Endometrial microvascular endothelial cells (primary cell): ENCODE measurements around the gene FKBP6. TPM values are rescaled to one million over a fixed set of nuclear protein-coding genes. Genes with fewer than 3 reads are reported as not detected.
"Not testable (repeated sequence)": the region's sequence is repeated elsewhere in the genome, so short reads cannot be mapped to it uniquely, and the experiment has no call there.

Experiments used
- in situ Hi-C: cut with HindIII; loops from 2 replicates; pipeline ENCODE4 v1.10.0; 2017; ENCODE audit warnings: low sequenced_read_pairs, low pct_unique_long_range_greater_than_20kb; ENCODE audit errors: inconsistent ontology term
- total RNA-seq: library from RNA; depleted of rRNA; stranded (reverse); fragments of >200 nt; gene quantifications from one replicate; pipeline ENCODE4 v1.2.3, GENCODE V29; 2015; ENCODE audit errors: inconsistent ontology term

The FKBP6 gene
- total RNA-seq, 1 donor from 2014 or later: not detected

DNA sequence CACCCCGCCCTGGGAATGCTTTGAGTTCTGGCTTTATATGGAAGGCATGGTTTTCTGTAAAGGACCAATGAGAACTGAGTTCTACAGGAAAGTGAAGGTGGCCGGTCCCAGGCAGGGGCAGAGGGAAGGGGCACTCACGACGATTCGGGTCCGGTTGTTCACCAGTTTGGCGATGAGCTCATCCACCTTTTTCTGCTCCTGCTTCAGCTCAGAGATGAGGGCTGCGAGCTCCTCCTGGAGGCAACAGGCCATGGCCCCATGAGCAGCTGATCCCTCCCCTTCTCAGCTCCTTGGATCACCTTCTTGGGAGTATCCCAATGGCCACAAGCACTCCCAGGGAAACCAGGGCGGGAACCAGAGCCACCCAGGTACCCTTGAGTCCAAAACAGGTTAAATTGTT, 8.0 kb upstream of the FKBP6 start:
- in situ Hi-C loops: not testable (repeated sequence)

DNA sequence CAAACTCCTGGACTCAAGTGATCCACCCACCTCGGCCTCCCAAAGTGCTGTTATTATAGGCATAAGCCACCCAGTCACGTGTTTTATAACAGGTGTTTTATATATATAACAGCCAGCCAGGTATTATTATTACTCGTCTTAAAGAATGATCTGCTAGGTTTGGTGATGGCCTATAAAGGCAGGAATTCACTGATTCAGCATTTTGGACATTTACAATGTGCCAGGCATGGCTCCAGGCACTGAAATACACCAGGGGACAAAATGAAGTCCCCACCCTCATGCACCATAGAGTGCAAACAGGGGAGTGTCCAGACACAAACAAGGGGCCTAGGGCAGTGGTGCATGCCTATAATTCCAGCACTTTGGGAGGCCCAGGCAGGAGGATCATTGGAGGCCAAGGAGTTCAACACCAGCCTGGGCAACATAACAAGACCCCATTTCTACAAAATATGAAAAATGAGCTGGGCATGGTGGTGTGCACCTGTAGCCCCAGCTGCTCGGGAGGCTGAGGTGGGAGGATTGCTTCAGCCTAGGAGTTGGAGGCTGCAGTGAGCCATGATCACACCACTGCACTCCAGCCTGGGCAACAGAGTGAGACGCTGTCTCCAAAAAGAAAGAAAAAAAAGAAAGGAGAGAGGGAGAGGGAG, 4.4 kb upstream of the FKBP6 start:
- in situ Hi-C loops: not testable (repeated sequence)

DNA sequence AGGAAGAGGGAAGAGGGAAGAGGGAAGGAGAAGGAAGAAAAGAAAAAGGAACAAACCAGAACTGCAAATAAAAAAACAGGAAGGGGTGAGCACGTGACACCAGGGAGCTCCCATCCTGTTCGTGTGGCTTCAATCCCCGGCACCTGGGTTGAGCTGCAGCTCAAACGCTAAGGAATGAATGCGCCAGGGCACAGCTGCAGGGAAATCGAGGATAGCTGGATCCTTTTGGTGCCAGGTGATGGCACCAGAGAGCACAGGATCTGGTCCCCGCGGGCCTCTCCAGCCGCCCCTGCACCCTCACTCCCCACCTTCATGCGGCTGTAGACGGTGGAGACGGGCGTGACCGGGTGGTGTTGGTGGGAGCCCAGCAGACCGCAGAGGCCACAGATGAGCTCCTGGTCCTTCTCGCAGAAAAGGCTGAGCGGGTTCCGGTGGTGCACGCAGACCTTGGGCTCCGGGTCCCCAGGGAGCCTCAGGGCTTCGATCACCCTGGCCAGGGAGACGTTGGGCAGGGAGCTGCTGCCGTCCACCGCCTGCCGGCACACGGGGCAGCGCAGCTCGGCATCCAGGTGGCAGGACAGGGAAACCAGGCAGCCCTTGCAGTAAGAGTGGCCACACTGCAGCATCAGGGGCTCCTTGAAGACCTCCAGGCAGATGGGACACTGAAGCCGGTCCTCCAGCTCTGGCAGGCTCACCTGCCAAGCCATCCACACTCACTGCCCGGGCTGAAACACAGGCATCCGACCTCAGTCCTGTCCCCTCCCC, 3.7 kb upstream of the FKBP6 start:
- in situ Hi-C loops: not testable (repeated sequence)

DNA sequence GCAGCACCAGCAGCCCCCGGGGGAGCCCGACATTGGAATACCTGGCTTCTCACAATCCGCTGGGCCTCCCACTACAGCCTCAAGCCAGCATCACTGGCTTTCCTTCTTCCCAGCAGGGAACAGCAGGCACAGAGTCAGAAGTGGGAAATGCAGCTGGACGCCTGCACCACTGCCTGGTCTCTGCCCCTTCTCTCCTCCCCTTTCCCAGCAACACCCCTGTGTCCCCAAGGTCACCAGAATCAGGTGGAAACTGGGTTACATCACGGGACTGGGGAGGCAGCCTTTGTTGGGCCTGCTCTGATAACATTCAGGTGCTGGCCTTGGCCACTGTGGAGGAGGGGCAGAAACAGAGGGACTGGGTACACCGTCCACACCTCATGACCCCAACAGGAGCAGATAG, 2.5 kb upstream of the FKBP6 start:
- in situ Hi-C loops: not testable (repeated sequence)

DNA sequence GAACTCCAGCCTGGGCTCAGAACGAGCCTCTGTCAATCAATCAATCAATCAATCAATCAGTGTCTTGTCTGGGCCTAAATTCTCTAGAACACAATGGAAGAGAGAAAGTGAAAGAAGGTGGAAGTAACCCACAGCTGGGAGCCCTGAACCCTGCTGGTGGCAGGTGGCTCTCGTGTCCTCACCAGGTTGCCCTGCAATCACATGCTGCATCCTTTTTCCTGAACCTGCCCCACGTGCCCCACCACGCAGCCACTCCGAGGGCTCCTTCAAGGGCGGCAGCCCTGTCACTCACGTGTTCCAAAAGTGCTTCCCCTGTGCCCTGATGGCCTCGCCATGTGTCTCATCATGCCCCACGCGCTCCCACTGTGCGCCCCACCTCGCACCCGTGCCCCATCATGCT, 512 bp upstream of the FKBP6 start:
- in situ Hi-C loops: not testable (repeated sequence)

DNA sequence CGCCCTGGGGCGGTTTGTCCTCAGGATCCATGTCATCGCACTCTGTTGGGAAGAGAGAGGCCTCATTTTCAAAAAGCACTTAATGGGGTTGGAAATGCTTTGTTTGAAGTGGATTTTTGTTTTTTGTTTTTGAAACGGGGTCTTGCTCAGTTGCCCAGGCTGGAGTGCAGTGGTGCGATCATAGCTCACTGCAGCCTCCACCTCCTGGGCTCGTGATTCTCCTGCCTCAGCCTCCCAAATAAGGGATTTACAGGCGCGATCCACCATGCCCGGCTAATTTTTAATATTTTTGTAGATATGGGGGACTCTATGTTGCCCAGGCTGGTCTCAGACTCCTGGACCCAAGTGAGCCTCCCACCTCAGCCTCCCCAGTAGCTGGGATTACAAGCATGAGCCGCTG, 735 bp downstream of the FKBP6 start:
- in situ Hi-C loops: no loop called here

DNA sequence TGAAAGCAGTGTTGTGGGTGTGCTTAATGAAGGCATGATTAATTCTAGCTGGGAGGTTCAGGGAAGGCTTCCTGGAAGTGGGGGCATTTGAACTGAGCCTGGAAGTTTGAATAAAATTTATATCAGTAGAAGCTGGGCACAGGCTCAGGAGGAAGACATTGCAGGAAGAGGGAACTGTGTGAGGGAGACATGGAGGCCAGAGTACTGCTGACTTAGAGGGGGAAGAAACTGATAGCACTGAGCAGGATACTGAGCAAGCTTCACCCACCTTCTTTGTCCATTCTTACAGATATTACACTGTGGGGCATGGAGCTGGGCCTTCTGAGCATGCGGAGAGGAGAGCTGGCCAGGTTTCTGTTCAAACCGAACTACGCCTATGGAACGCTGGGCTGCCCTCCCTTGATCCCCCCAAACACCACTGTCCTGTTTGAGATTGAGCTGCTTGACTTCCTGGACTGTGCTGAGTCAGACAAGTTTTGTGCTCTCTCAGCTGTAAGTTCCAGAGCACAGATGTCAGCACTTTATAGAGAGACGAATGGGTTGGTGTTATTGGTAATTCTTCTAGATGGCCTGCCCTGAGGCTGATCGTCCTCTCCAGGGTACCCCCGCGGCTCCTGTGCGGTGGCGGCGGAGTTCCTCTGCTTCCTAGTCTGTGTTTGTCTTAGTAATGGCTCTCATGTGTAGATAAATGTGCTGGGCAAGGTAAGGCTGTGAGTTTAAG, 2.1 kb downstream of the FKBP6 start:
- in situ Hi-C loops: no loop called here

DNA sequence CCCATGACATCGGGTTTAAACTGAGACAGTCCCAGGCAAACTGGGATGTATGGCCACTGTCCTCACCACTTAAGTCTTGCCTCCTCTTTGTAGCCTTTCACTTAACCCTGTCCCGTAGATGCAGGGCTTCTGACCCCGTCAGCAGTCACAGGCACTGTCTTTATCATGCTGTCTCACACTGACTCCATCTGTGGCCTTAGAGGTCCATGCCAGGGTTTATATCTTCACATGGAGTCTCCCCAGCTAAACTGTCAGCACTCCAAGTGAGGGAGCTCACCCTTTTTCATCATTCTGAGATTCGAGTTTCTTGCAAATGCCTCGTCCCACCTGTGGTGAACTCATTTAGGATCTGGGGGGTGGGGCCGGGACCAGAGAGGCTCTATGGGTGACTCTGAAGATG, 2.8 kb downstream of the FKBP6 start:
- in situ Hi-C loops: no loop called here

DNA sequence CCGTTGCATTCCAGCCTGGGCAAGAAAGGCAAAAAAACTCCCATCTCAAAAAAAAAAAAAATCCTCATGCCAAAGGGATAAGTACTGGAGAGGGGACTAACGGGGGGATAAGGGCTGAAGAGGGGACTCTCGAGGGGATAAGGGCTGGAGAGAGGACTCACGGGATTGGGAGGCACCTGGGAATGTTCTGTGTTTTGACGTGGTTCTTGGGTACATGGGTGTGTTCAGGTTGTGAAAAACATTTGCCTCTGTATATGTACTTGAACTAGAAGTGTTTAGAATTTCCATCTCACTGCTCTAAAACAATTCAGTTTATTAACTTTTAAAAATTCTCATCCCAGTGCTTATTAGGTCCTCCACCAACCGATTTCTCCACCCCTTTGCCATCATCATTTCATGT, 4.5 kb downstream of the FKBP6 start:
- in situ Hi-C loops: no loop called here

DNA sequence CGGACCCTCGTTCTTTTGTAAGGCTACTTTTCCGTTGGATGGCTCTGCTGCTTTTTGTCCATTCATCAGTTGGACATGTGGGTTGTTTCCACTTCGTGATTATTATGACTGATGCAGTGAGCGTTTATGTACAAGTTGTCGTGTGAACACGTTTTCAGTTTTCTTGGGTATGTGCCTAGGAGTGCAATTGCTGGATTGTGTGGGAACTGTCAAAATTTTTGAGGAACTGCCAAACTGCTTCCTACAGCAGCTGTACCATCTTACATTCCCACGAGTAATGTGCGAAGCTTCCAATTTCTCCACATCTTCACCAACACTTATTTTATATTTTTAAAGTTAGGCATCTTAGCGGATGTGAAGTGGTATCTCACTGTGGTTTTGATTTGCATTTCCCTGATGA, 10.4 kb downstream of the FKBP6 start:
- in situ Hi-C loops: no loop called here

DNA sequence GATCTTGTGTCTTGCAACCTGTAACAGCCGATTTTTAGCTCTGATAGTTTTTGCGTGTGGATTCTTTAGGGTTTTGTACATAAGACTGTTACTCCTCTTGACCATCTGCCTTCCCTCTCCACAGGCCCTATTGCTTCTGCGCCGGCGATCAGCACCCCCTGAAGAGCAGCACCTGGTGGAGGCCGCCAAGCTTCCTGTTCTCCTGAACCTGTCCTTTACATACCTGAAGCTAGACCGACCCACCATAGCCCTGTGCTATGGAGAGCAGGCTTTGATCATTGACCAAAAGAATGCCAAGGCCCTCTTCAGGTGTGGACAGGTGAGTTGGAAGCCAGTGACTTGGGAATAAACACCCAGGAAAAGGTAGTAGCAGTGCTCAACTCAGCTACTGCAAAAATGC, 12.6 kb downstream of the FKBP6 start:
- in situ Hi-C loops: loop anchor here (10.0 kb wide), 1 partner anchor 104 kb away; no protein-coding TSS in a partner anchor

DNA sequence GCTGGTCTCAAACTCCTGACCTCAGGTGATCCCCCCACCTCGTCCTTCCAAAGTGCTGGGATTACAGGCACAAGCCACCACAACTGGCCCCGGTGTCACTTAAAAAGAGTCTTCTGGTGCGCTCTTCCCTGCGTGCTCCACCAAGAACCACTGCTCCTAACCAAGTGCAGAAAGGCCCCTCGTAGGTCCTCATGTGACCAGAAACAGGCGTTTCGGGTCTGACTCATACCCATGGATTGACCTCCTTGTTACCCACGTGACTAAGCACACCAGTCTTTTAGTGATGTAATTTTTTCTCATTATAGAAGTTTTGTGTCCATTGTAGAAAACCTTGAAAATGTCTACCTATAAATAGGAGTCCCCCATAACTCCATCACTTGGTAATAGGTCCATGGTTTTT, 13.9 kb downstream of the FKBP6 start:
- in situ Hi-C loops: loop anchor here (10.0 kb wide), 1 partner anchor 103 kb away; no protein-coding TSS in a partner anchor

DNA sequence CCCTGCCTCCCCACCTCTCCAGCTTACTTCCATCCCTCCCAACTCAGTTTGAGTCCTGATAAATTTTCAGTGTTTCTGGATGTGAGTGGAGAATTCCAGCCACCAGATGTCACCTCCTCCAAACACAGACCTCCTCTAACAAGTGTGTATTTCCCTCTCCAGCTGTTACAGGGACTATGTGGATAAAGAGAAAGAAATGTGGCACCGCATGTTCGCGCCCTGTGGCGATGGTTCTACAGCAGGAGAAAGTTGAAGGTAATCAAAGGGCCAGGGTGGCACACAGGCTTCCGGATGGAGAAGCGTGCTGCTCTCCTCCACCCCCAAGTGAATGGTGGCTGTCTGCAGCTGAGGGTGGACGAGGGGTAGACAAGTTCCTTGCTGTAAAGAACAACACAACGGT, 14.7 kb downstream of the FKBP6 start:
- in situ Hi-C loops: loop anchor here (10.0 kb wide), 1 partner anchor 102 kb away; no protein-coding TSS in a partner anchor

DNA sequence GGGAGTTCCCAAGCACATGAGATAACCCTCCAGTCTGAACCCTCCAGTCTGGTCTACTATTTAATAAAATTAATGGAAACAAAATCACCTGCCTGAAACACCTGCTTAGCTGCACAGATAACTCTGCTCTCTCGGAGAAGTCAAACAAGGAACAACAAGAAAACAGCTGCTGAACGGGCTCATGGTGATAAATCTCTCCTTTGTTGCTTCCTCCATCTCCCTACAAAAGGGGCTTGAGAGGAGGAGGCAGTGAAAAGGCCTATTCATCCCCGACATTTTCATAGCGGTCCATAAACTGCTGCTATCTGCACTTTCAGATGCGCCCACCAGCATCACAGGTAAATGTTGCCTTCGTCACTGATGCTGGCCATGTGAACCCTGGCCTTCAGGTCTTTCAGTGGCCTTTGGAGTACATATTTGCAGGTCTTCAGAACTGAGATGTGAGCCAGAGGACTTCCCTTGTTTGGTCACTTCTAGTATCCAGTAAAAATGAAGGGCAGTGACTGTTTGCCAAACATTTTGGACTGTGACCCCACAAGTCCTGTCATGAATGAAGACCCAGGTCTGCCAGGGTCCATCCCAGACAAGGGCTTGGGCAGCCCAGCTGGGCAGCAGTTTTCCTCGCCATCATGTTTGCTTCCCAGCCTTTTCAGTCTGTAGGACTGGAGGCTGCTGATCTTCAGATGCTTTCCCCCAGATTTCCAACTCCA, 15.9 kb downstream of the FKBP6 start:
- in situ Hi-C loops: loop anchor here (10.0 kb wide), 1 partner anchor 101 kb away; no protein-coding TSS in a partner anchor

DNA sequence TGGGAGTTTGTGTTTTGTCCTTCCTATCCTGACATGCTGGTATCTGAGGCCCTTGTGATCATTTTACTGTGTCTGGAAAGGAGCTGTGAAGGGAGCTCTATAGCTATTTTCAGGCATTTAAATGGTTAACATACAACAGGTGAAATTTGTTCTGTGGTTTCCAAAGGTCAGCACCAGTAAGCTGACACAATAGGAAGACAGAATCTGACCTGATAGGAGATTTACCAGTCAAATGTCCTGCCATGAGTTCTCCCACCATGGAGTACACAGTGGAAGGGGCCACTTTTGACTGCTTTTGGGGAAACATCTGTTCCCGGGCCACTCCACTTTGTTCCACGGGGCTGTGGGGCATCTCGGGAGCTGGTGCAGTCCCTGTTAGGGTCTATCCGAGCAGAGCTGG, 17.6 kb downstream of the FKBP6 start:
- in situ Hi-C loops: loop anchor here (10.0 kb wide), 1 partner anchor 99 kb away; no protein-coding TSS in a partner anchor

DNA sequence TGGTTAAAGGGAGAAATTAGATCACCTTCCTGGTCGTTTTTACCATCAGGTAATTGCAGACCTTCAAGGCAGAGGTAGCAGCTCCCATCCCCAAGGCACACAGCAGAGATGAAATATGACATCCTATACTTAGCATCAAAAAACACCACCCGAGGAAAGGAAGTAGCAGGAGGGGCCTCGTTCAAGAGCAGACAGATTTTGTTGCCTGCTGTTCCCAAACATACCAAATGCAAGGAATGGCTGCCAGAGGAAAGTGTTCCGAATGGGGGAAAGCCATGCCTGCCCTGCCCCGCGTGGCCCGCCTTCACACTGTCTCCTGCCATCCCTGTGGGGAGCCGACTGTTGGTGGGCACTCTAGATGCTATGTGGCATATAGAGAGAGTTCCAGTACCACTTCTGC, 18.0 kb downstream of the FKBP6 start:
- in situ Hi-C loops: loop anchor here (10.0 kb wide), 1 partner anchor 99 kb away; no protein-coding TSS in a partner anchor

DNA sequence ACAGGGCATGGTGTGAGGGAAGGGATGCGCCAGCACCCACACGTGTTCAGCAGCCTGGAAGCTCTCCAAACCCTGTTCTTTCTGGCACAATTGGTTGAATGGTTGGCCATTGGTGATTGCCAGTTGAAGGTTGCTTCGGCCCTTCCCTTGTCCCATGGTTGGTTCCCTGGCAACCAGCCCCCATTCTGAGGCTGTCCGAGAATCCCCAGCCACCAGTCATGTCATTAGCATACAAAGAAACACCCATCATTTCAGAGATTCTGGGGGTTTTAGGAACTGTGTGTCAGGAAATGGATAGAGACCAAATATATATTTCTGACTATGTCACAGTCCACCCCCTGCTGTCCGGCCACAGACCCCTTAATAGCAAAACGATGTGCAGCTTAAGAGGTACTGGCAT, 21.8 kb downstream of the FKBP6 start:
- in situ Hi-C loops: loop anchor here (10.0 kb wide), 1 partner anchor 95 kb away; no protein-coding TSS in a partner anchor

DNA sequence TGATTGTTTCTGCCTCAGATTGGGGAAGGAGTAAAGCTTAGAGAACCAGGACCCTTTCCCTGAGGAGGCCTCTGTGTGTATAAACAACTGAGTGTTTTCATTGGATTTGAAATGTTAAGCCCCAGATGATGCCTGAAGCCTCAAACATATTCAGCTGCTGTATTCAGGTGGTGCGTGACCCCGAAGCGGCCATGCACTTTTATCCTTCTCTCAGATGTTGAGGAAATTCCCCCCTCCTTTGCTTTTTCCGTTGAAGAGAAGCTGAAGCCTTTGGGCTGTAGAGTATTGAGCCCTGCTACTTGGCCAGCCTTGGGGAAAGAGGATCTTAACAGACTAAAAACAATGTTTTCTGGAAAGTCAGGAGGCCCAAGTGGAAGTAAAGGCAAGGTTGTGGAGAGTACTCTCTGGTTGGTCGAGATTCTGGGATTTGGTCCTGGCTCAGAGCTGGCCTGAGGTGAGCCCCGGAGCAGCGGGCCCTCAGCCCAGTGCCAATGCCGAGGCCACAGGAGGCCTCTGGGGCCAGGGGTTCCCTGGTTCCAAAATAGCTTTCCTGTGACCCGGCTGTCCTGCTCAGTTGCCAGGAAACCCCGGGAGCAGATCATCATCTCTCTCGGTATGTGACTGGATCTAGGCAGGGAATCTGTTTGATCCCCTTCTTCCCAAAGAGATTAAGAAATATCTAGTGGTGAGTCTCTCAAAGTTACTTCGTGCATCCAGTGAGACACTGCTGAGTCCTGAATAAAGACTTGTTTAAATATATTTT, 22.5 kb downstream of the FKBP6 start:
- in situ Hi-C loops: no loop called here
